H1 (cell line): ENCODE results near the gene GRK5. TPM values are rescaled to one million over a fixed set of nuclear protein-coding genes. Genes with fewer than 3 reads are reported as not detected.

ENCODE experiments used
- CTCF ChIA-PET: fragments of 300-600 bp; sonication (Branson Sonifier 250); formaldehyde crosslinking; loops from one replicate; lab custom pipeline; 2021; ENCODE audit not compliant: partially characterized antibody; lab: Charles Lee
- POLR2A ChIA-PET: fragments of 300-600 bp; sonication (Branson Sonifier 250); formaldehyde crosslinking; loops from one replicate; lab custom pipeline; 2021; ENCODE audit warnings: inconsistent platforms; ENCODE audit not compliant: partially characterized antibody; lab: Charles Lee
- DNase-seq, 2 experiments: peaks; one replicate each; pipeline versions ENCODE4 v3.0.0 to v3.0.0-alpha.2; 2010 to 2022; ENCODE audit warnings: low spot score in 2 of 2, low read depth in 1 of 2, mixed read lengths in 1 of 2
- FAIRE-seq: peaks from 2 replicates; lab custom pipeline; 2011; peaks lifted over from hg19 to GRCh38; lab: Jason Lieb, UNC
- H2AFZ ChIP-seq: 2 replicates; pipeline ENCODE4 v1.8.1; 2012; ENCODE audit warnings: low read length, inconsistent platforms
- H2AK5ac ChIP-seq: 2 replicates; pipeline ENCODE4 v1.6.1; 2013; ENCODE audit warnings: low read depth, low read length
- H2BK120ac ChIP-seq: replicated peaks from 2 replicates; pipeline ENCODE3; 2013; ENCODE audit warnings: low read depth, low read length, inconsistent platforms
- H2BK12ac ChIP-seq: 2 replicates; pipeline ENCODE4 v1.6.1; 2013; ENCODE audit warnings: low read depth, low read length
- H2BK15ac ChIP-seq: 2 replicates; pipeline ENCODE4 v1.6.1; 2013; ENCODE audit warnings: low read length
- H2BK20ac ChIP-seq: 2 replicates; pipeline ENCODE4 v1.6.1; 2013; ENCODE audit warnings: low read length
- H2BK5ac ChIP-seq: 2 replicates; pipeline ENCODE4 v1.6.1; 2013; ENCODE audit warnings: low read depth, low read length
- H3K14ac ChIP-seq: 2 replicates; pipeline ENCODE4 v1.6.1; 2013; ENCODE audit warnings: inconsistent platforms; ENCODE audit not compliant: insufficient read length
- H3K18ac ChIP-seq: 2 replicates; pipeline ENCODE4 v1.6.1; 2013; ENCODE audit warnings: low read length; ENCODE audit errors: extremely low read depth
- H3K23ac ChIP-seq: 2 replicates; pipeline ENCODE4 v1.6.1; 2013; ENCODE audit warnings: inconsistent platforms; ENCODE audit not compliant: insufficient read length
- H3K23me2 ChIP-seq: 2 replicates; pipeline ENCODE4 v1.6.1; 2013; ENCODE audit warnings: low read depth, low read length
- H3K27ac ChIP-seq: 2 replicates; pipeline ENCODE4 v1.6.1; 2011; ENCODE audit warnings: low read depth, low read length, inconsistent platforms
- H3K27me3 ChIP-seq, 4 experiments: replicated peaks in 1 of 4; 1 replicate in 1 of 4; 2 replicates in 3 of 4; pipeline versions ENCODE4 v1.6.1 to v1.8.1; 2011 to 2013; ENCODE audit warnings: low read length in 3 of 4, mild to moderate bottlenecking in 3 of 4, inconsistent platforms in 2 of 4, mixed read lengths in 2 of 4, moderate library complexity in 1 of 4; ENCODE audit not compliant: control insufficient read depth in 3 of 4, insufficient read depth in 3 of 4; ENCODE audit errors: extremely low read depth in 1 of 4
- H3K36me3 ChIP-seq, 4 experiments: 2 replicates each; pipeline versions ENCODE4 v1.6.1 to v1.8.1; 2011 to 2013; ENCODE audit warnings: mild to moderate bottlenecking in 4 of 4, low read length in 3 of 4, moderate library complexity in 2 of 4, control low read depth in 1 of 4, inconsistent platforms in 1 of 4; ENCODE audit not compliant: insufficient read depth in 4 of 4, control insufficient read depth in 2 of 4
- H3K4ac ChIP-seq: replicated peaks from 2 replicates; pipeline ENCODE3; 2013; ENCODE audit warnings: low read length, low read depth, mixed read lengths, inconsistent platforms; ENCODE audit not compliant: insufficient read length
- H3K4me1 ChIP-seq, 4 experiments: replicated peaks in 1 of 4; 1 replicate in 1 of 4; 2 replicates in 3 of 4; pipeline versions ENCODE4 v1.6.1 to v1.8.1; 2011 to 2013; ENCODE audit warnings: low read length in 3 of 4, inconsistent platforms in 2 of 4, mixed read lengths in 1 of 4; ENCODE audit not compliant: insufficient read depth in 4 of 4, control insufficient read depth in 3 of 4
- H3K4me2 ChIP-seq, 2 experiments: 2 replicates each; pipeline versions ENCODE4 v1.6.1 to v1.8.1; 2011 to 2013; ENCODE audit warnings: low read depth in 2 of 2, low read length in 2 of 2, control low read depth in 1 of 2, inconsistent platforms in 1 of 2, mild to moderate bottlenecking in 1 of 2; ENCODE audit not compliant: insufficient read depth in 1 of 2
- H3K4me3 ChIP-seq, 4 experiments: fragments of 200-600, 300-600 bp in 1 of 4; sonication (generic), shearing (Covaris generic), sonication (Bioruptor Twin) in 1 of 4; 2 replicates each; pipeline versions ENCODE4 v1.5.1 to v1.8.1; 2011 to 2016; ENCODE audit warnings: low read length in 4 of 4, low read depth in 3 of 4, control low read depth in 2 of 4, inconsistent platforms in 2 of 4, mild to moderate bottlenecking in 2 of 4, mixed read lengths in 1 of 4, moderate library complexity in 1 of 4; ENCODE audit not compliant: insufficient read depth in 2 of 4; ENCODE audit errors: extremely low read depth in 1 of 4
- H3K56ac ChIP-seq: replicated peaks from 2 replicates; pipeline ENCODE3; 2013; ENCODE audit warnings: low read depth, mild to moderate bottlenecking, mixed read lengths, low read length, inconsistent platforms; ENCODE audit not compliant: insufficient read length
- H3K79me1 ChIP-seq: 2 replicates; pipeline ENCODE4 v1.6.1; 2013; ENCODE audit warnings: low read depth, low read length, control low read depth
- H3K79me2 ChIP-seq, 2 experiments: 2 replicates each; pipeline versions ENCODE4 v1.6.1 to v1.8.1; 2012 to 2013; ENCODE audit warnings: low read length in 2 of 2, mild to moderate bottlenecking in 2 of 2, inconsistent platforms in 1 of 2; ENCODE audit not compliant: insufficient read depth in 2 of 2, control insufficient read depth in 1 of 2
- H3K9ac ChIP-seq, 4 experiments: replicated peaks in 1 of 4; 1 replicate in 1 of 4; 2 replicates in 3 of 4; pipeline versions ENCODE4 v1.6.1 to v1.8.1; 2011 to 2013; ENCODE audit warnings: low read depth in 3 of 4, low read length in 3 of 4, control low read depth in 2 of 4, mild to moderate bottlenecking in 2 of 4, moderate library complexity in 2 of 4, inconsistent platforms in 1 of 4; ENCODE audit errors: extremely low read depth in 1 of 4
- H3K9me3 ChIP-seq, 2 experiments: 2 replicates each; pipeline versions ENCODE4 v1.6.1 to v1.8.1; 2012 to 2013; ENCODE audit warnings: mild to moderate bottlenecking in 2 of 2, moderate library complexity in 2 of 2, control low read depth in 1 of 2, inconsistent platforms in 1 of 2, low read depth in 1 of 2, low read length in 1 of 2, mixed read lengths in 1 of 2; ENCODE audit not compliant: insufficient read depth in 2 of 2
- H4K20me1 ChIP-seq, 2 experiments: replicated peaks in 1 of 2; 2 replicates each; pipeline versions ENCODE3 to v1.8.1; 2011 to 2013; ENCODE audit warnings: inconsistent platforms in 2 of 2, low read length in 2 of 2, mild to moderate bottlenecking in 1 of 2; ENCODE audit not compliant: insufficient read depth in 2 of 2, control insufficient read depth in 1 of 2
- H4K5ac ChIP-seq: 2 replicates; pipeline ENCODE4 v1.6.1; 2013; ENCODE audit warnings: low read length, low read depth, mixed read lengths, inconsistent platforms; ENCODE audit not compliant: insufficient read length
- H4K8ac ChIP-seq: 2 replicates; pipeline ENCODE4 v1.8.0; 2013; ENCODE audit warnings: mild to moderate bottlenecking, moderate library complexity, low read length, inconsistent platforms; ENCODE audit not compliant: insufficient read depth; ENCODE audit errors: extremely low read depth
- H4K91ac ChIP-seq: replicated peaks from 2 replicates; pipeline ENCODE3; 2013; ENCODE audit warnings: low read length, mixed read lengths, inconsistent platforms; ENCODE audit not compliant: insufficient read length
- CHD1 ChIP-seq: IDR thresholded peaks from 2 replicates; pipeline ENCODE4 v1.6.1; 2012; ENCODE audit warnings: low read depth, low read length, improper control_type of control experiment
- SIRT6 ChIP-seq: IDR thresholded peaks from one replicate; pipeline ENCODE4 v1.7.1; 2012; ENCODE audit warnings: low read length, inconsistent platforms
- WGBS, 2 experiments: shearing (Covaris generic) in 1 of 2; methylation state at CpG; one replicate each; pipeline versions ENCODE4 v1.1.6 to v1.1.7; 2013 to 2015; ENCODE audit warnings: low lambda C conversion rate in 2 of 2, mixed read lengths in 2 of 2, inconsistent platforms in 1 of 2, low coverage in 1 of 2, missing lambda C conversion rate in 1 of 2; ENCODE audit not compliant: insufficient replicate concordance in 2 of 2, insufficient coverage in 1 of 2, insufficient read length in 1 of 2; ENCODE audit errors: extremely low coverage in 1 of 2, missing lambda C conversion rate in 1 of 2; 5-methylcytosine and 5-hydroxymethylcytosine counted together
- polyA plus RNA-seq, 7 experiments: library from polyadenylated mRNA; depleted of rRNA in 3 of 7; stranded (reverse) in 5 of 7; unstranded in 2 of 7; fragments of >200 nt in 5 of 7; fragments of 200-250 nt in 2 of 7; gene quantifications; 1 replicate in 5 of 7; 2 replicates in 1 of 7; 4 replicates in 1 of 7; pipeline versions ENCODE4 v1.2.1 to v1.2.3, GENCODE V29; 2011 to 2013; ENCODE audit warnings: missing spikeins in 2 of 7, mixed read lengths in 2 of 7
- total RNA-seq: library from RNA; stranded (reverse); fragmentation: NEBNext Ultra II Directional; extraction: Animal tissue kit (Norgen Biotek cat#: 25700); gene quantifications from 2 replicates; pipeline ENCODE4 v1.2.1, GENCODE V29; 2021
- TF ChIP-seq, protein P1 (sequence below): IDR thresholded peaks from 2 replicates; pipeline ENCODE4 v1.6.1; 2012; ENCODE audit warnings: low read length, inconsistent platforms
- TF ChIP-seq, protein P2 (sequence below): IDR thresholded peaks from 2 replicates; pipeline ENCODE4 v1.6.1; 2011; ENCODE audit warnings: low read length, improper control_type of control experiment

GRK5 gene
- total and polyA plus RNA-seq, 2 of the 8 experiments (the other 6 are each of a cell fraction or from before 2014, with no cell fraction given) = 0.54 to 2.5 TPM

DNA sequence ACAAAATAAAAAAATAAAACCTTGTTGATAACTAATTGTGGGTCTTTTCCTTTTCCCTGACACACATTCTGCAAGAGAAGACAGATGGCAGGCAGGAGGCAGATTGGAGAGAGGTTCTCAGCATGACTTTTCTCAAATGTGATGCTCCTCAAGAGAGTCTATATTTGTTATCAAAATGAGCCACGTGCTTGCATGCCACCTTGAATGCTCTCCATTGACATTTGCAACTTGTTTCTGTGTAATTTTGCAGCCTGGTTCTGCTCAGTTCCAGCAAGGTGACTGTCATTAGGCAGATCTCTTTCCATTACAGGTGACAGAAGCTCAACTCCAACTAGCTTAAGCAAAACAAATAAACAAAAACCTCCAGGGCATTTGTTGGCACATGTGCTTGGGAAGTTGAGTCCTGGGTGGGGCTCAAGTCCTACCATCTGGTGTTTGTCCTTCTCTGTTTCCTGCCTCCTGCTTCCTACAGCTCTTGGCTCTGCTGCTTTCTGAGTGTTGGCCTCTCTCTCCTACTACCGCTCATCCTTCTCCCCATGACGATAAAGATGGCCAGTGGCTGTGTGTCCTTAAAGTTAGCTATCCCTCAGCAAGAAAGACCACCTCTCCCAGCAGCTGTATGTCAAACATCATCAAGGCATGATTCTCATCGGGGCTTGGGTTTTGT, 56.7 kb downstream of the GRK5 start:
- WGBS, 2 experiments = 89% methylated on average over 4 of the region's 4 CpGs; no CpG with 5 or more reads in 1 of the 2 experiments
- no peak overlapping the region for H3K18ac ChIP-seq
- POLR2A ChIA-PET = no interaction called here

More for the DNA sequence above, 56.7 kb downstream of the GRK5 start:
- Histone ChIP-seq H3K14ac (no peak overlapping the region), H3K79me1 (no peaks in the 10 kb centered on the region), H2AK5ac (no peak overlapping the region), H3K56ac (no peak overlapping the region), H4K20me1 (no peaks in the 10 kb centered on the region), H2BK12ac (no peak overlapping the region), H3K9me3 (peaks cover 3 to 6% of the 10 kb centered on the region in 2 experiments; a peak in 1 of 4 replicates), H4K91ac (no peak overlapping the region), H3K4me1 (peaks cover 0 to 2% (median 0%) of the 10 kb centered on the region in 4 experiments; a peak in 1 of 7 replicates), H4K5ac (no peak overlapping the region), H4K8ac (no peak overlapping the region), H3K36me3 (no peaks in the 10 kb centered on the region; a peak in 1 of 8 replicates), H3K79me2 (no peaks in the 10 kb centered on the region), H3K27ac (no peak overlapping the region), H3K27me3 (no peaks in the 10 kb centered on the region), H2BK5ac (no peak overlapping the region), H3K23me2 (no peaks in the 10 kb centered on the region), H3K9ac (no peak overlapping the region), H2AFZ (no peak overlapping the region), H3K23ac (no peak overlapping the region), H3K4me2 (no peak overlapping the region), H3K4ac (no peak overlapping the region), H2BK120ac (no peak overlapping the region), H2BK15ac (no peak overlapping the region), H3K4me3 (no peak overlapping the region), H2BK20ac (no peak overlapping the region)
- CTCF ChIA-PET = interaction anchor here (0.6 to 1.9 kb wide), 7 partner anchors 9 to 264 kb away, joined by 3 to 9 read pairs (median 3); no protein-coding TSS in a partner anchor
- DNase-seq (no peak), FAIRE-seq (no peak)
- TF ChIP-seq, protein P1, sequence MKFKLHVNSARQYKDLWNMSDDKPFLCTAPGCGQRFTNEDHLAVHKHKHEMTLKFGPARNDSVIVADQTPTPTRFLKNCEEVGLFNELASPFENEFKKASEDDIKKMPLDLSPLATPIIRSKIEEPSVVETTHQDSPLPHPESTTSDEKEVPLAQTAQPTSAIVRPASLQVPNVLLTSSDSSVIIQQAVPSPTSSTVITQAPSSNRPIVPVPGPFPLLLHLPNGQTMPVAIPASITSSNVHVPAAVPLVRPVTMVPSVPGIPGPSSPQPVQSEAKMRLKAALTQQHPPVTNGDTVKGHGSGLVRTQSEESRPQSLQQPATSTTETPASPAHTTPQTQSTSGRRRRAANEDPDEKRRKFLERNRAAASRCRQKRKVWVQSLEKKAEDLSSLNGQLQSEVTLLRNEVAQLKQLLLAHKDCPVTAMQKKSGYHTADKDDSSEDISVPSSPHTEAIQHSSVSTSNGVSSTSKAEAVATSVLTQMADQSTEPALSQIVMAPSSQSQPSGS = no peak
- TF ChIP-seq SIRT6 = no peak
- TF ChIP-seq CHD1 = no peak
- TF ChIP-seq, protein P2, sequence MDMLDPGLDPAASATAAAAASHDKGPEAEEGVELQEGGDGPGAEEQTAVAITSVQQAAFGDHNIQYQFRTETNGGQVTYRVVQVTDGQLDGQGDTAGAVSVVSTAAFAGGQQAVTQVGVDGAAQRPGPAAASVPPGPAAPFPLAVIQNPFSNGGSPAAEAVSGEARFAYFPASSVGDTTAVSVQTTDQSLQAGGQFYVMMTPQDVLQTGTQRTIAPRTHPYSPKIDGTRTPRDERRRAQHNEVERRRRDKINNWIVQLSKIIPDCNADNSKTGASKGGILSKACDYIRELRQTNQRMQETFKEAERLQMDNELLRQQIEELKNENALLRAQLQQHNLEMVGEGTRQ = no peak
